GM21529 (cell line): ENCODE results near the gene HINT2.

Experiments used
- ATAC-seq: cut with Tn5 transposase; IDR thresholded peaks from one replicate; pipeline ENCODE4 v1.9.1; 2021; ENCODE audit not compliant: unreplicated experiment

The HINT2 gene

GRCh38 chr9:35841645-35841900 is 26.7 kb upstream of the HINT2 start:
- no peak for ATAC-seq

GRCh38 chr9:35840881-35841644 is 26.2 kb upstream of the HINT2 start:
- ATAC-seq, result no peak

- no peak for ATAC-seq
Observed at GRCh38 chr9:35839926-35840325, 25.1 kb upstream of the HINT2 start.

GRCh38 chr9:35836595-35836994 is 21.8 kb upstream of the HINT2 start:
- no peak for ATAC-seq

- ATAC-seq, result no peak
Observed at GRCh38 chr9:35835766-35836165, 20.9 kb upstream of the HINT2 start.

- no peak for ATAC-seq
Observed at GRCh38 chr9:35835216-35835632, 20.4 kb upstream of the HINT2 start.

- ATAC-seq, result no peak
Observed at GRCh38 chr9:35834260-35835215, 19.7 kb upstream of the HINT2 start.

GRCh38 chr9:35832814-35833213 is 18.0 kb upstream of the HINT2 start:
- ATAC-seq, result no peak

- no peak for ATAC-seq
Observed at GRCh38 chr9:35831040-35831439, 16.2 kb upstream of the HINT2 start.

GRCh38 chr9:35829764-35830096 is 14.9 kb upstream of the HINT2 start:
- ATAC-seq, result no peak

GRCh38 chr9:35829084-35829763 is 14.4 kb upstream of the HINT2 start, which contains the start of gene TMEM8B:
TMEM8B (plus strand) TSS chr9:35829228; CDS start chr9:35829448, 220 bp downstream.
- ATAC-seq, result peak; percentile 78

- ATAC-seq, result peak; percentile 1
Observed at GRCh38 chr9:35828716-35829083, 13.9 kb upstream of the HINT2 start, which contains the start of gene FAM221B. FAM221B (minus strand) TSS chr9:35828732; CDS start chr9:35826161, 2,571 bp downstream.

GRCh38 chr9:35827486-35827885 is 12.6 kb upstream of the HINT2 start:
- ATAC-seq, result no peak

GRCh38 chr9:35826071-35826701 is 11.3 kb upstream of the HINT2 start:
- ATAC-seq, result peak; percentile 44

- no peak for ATAC-seq
Observed at GRCh38 chr9:35822926-35823325, 8.1 kb upstream of the HINT2 start.

GRCh38 chr9:35820076-35820475 is 5.2 kb upstream of the HINT2 start:
- ATAC-seq, result no peak

- no peak for ATAC-seq
Observed at GRCh38 chr9:35818341-35818740, 3.5 kb upstream of the HINT2 start.

- no peak for ATAC-seq
Observed at GRCh38 chr9:35816708-35817107, 1.9 kb upstream of the HINT2 start.

- ATAC-seq, result peak; percentile 33
Observed at GRCh38 chr9:35814106-35814840, 569 bp downstream of the HINT2 start.

- no peak for ATAC-seq
Observed at GRCh38 chr9:35813434-35814105, 1.3 kb downstream of the HINT2 start.
